GM19463 (cell line): Measurements from ENCODE around the gene SFMBT1.

ENCODE experiments used
- ATAC-seq: cut with Tn5 transposase; IDR thresholded peaks from one replicate; pipeline ENCODE4 v1.9.1; 2021; ENCODE audit warnings: mild to moderate bottlenecking, moderate library complexity; ENCODE audit not compliant: unreplicated experiment

SFMBT1 gene

DNA sequence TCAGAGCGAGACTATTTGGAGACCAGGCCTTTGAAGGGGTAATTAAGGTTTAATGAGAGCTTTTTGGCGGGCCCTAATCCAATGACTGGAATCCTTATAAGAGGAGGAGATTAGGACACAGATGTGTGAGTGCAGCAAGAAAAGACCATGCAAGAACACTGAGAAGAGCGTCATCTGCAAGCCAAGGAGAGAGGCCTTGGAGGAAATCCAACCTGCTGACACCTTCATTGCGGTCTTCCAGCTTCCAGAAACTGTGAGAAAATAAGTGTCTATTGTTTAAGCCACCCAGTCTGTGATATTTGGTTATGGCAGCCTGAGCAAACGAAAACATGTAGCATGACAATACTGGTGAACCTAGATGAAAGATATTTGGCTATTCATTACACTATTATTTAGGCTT is 188.0 kb downstream of the SFMBT1 start:
- no peak for ATAC-seq

DNA sequence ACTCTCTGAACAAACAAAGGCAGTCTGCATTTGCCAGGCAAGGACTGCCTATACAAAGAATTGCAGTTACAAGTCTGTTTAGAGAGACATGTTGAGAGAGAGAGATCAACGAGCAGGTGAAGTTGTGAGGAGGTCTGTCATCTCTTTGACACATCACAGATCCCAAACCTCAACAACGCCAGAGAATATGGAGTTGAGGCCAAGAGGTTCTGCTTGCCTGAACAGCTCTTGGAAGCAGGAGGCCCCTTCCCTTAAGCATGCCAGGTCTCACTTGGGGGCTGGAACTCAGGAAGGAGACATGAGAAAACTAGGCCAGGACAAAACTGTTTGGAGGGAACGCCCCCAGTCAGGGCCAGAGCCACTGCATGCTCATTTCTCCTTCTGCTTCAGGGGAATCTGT is 188.7 kb downstream of the SFMBT1 start:
- ATAC-seq, result no peak

DNA sequence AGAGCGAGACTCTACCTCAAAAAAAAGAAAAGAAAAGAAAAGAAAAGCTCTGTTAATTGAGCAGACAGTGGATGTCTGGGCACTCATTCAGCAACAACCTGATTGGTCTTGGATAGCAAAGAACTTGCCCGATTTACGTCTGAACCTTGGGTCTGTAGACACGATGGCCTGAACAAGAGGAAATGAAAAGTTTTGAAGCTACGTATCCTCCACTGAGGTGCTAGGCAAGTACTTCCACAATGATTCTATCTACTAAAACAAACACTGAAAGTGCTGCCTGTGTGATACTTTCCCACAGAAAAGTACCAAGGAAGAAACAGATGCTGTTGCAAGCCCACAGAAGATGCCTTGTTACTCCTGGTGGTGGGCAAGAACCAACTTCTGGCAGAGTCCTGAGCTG is 189.2 kb downstream of the SFMBT1 start:
- no peak for ATAC-seq

DNA sequence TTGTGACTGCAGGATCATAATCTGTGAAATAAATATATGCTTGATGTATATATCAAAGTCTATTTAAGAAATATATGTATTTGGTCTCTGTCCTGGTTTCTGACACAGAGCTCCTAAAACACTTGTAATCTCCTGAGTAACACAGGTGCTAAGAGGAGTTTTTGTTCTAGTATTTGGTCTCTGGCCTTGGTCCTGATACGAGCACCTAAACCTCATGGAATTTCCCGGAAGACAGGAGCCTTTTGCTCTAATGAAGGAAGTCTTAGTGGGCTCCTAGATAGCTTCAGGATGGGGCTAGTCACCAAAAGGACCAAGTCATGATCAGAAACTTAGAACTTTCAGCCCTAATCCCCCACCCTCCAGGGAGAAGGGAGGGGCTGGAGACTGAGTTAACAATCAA is 191.9 kb downstream of the SFMBT1 start:
- ATAC-seq, result no peak
